ENCODE measurements around the gene SYT9.
"Not testable (repeated sequence)": the region's sequence is repeated elsewhere in the genome, so short reads cannot be mapped to it uniquely, and the experiment has no call there.

The SYT9 gene

GRCh38 chr11:7272373-7272772 lies 20.7 kb downstream of the SYT9 start:
- DNase-seq (ENCODE audit: low read depth), result no peak

- DNase-seq (ENCODE audit: low read depth), result no peak
Measured at GRCh38 chr11:7275133-7275532, 23.4 kb downstream of the SYT9 start.

GRCh38 chr11:7278314-7278917 lies 26.7 kb downstream of the SYT9 start:
- peak; percentile 1 for DNase-seq (ENCODE audit: low read depth)

- no peak for DNase-seq (ENCODE audit: low read depth)
Measured at GRCh38 chr11:7279676-7280075, 28.0 kb downstream of the SYT9 start.

GRCh38 chr11:7281079-7281478 lies 29.4 kb downstream of the SYT9 start:
- DNase-seq (ENCODE audit: low read depth), result no peak

- no peak for DNase-seq (ENCODE audit: low read depth)
Measured at GRCh38 chr11:7281809-7282208, 30.1 kb downstream of the SYT9 start.

GRCh38 chr11:7286178-7286577 lies 34.5 kb downstream of the SYT9 start:
- no peak for DNase-seq (ENCODE audit: low read depth)

GRCh38 chr11:7291100-7291829 lies 39.6 kb downstream of the SYT9 start:
- DNase-seq (ENCODE audit: low read depth), result no peak

GRCh38 chr11:7292922-7293321 lies 41.2 kb downstream of the SYT9 start:
- no peak for DNase-seq (ENCODE audit: low read depth)

- DNase-seq (ENCODE audit: low read depth), result no peak
Measured at GRCh38 chr11:7299393-7299792, 47.7 kb downstream of the SYT9 start.

GRCh38 chr11:7300281-7300680 lies 48.6 kb downstream of the SYT9 start:
- no peak for DNase-seq (ENCODE audit: low read depth)

GRCh38 chr11:7303146-7303545 lies 51.4 kb downstream of the SYT9 start:
- DNase-seq (ENCODE audit: low read depth), result no peak

GRCh38 chr11:7306900-7307299 lies 55.2 kb downstream of the SYT9 start:
- no peak for DNase-seq (ENCODE audit: low read depth)

- DNase-seq (ENCODE audit: low read depth), result no peak
Measured at GRCh38 chr11:7307836-7308235, 56.1 kb downstream of the SYT9 start.

GRCh38 chr11:7311903-7312302 lies 60.2 kb downstream of the SYT9 start:
- no peak for DNase-seq (ENCODE audit: low read depth)

GRCh38 chr11:7314811-7315604 lies 63.3 kb downstream of the SYT9 start:
- no peak for DNase-seq (ENCODE audit: low read depth)

GRCh38 chr11:7319501-7319900 lies 67.8 kb downstream of the SYT9 start:
- no peak for DNase-seq (ENCODE audit: low read depth)

GRCh38 chr11:7320306-7320705 lies 68.6 kb downstream of the SYT9 start:
- DNase-seq (ENCODE audit: low read depth), result no peak

- DNase-seq (ENCODE audit: low read depth), result no peak
Measured at GRCh38 chr11:7321473-7322450, 70.1 kb downstream of the SYT9 start.

GRCh38 chr11:7332451-7332850 lies 80.7 kb downstream of the SYT9 start:
- no peak for DNase-seq (ENCODE audit: low read depth)

- DNase-seq (ENCODE audit: low read depth), result no peak
Measured at GRCh38 chr11:7332962-7333361, 81.3 kb downstream of the SYT9 start.

- not testable (repeated sequence) for DNase-seq (ENCODE audit: low read depth)
Measured at GRCh38 chr11:7335442-7335841, 83.7 kb downstream of the SYT9 start.

Data from activated T-cell treated with anti-CD3 and anti-CD28 coated beads for 48 hours (primary cell).